HCT116 (cell line): Measurements from ENCODE around the gene INCENP. TPM values are rescaled to one million over a fixed set of nuclear protein-coding genes. Genes with fewer than 3 reads are reported as not detected.

Source experiments
- ATAC-seq: fragments of 200-7000 bp; cut with Tn5 transposase; 2 replicates; pipeline ENCODE4 v1.9.1; 2020; ENCODE audit warnings: mild to moderate bottlenecking, moderate library complexity
- BruUV-seq: library from RNA; stranded (reverse); fragments of 400-500 nt; replicated peaks from 2 replicates; lab custom pipeline; 2021; lab: Mats Ljungman, UMichigan
- CTCF ChIA-PET: fragments of 300-600 bp; sonication (Branson Sonifier 250); formaldehyde crosslinking; loops from one replicate; lab custom pipeline; 2021; ENCODE audit warnings: antibody characterized with exemption; lab: Charles Lee
- POLR2A ChIA-PET: fragments of 300-600, 350-600 bp; sonication (Branson Sonifier 250); formaldehyde crosslinking; loops from one replicate; lab custom pipeline; 2021; ENCODE audit warnings: antibody characterized with exemption; lab: Charles Lee
- RAD21 ChIA-PET, 2 experiments: fragments of 300-600 bp; sonication (Branson Sonifier 250); formaldehyde crosslinking; loops; one replicate each; lab custom pipeline; 2023; ENCODE audit warnings: low total read pairs in 2 of 2; ENCODE audit not compliant: uncharacterized antibody in 2 of 2, unreplicated experiment in 2 of 2, low non-redundant PET in 1 of 2; lab: Charles Lee
- DNase-seq: peaks from one replicate; pipeline ENCODE4 v3.0.0-alpha.2; 2010; ENCODE audit warnings: low read depth, low spot score
- H2AFZ ChIP-seq: fragments of 200-600 bp; shearing (Covaris generic), sonication (generic); 2 replicates; pipeline ENCODE4 v1.6.1; 2017; ENCODE audit warnings: low read depth, mixed run types, mixed read lengths, antibody characterized with exemption, low read length; ENCODE audit not compliant: poor library complexity, severe bottlenecking
- H3K27ac ChIP-seq: 2 replicates; pipeline ENCODE4 v1.5.1; 2012; ENCODE audit warnings: low read depth, low read length
- H3K27me3 ChIP-seq: fragments of 200-600 bp; sonication (generic); 2 replicates; pipeline ENCODE4 v1.6.1; 2016; ENCODE audit warnings: mixed run types, low read length, mixed read lengths; ENCODE audit not compliant: insufficient read depth
- H3K36me3 ChIP-seq, 2 experiments: fragments of 200-500 bp in 1 of 2; fragments of 200-600 bp in 1 of 2; sonication (Bioruptor generic) in 1 of 2; sonication (generic) in 1 of 2; 2 replicates each; pipeline versions ENCODE4 v1.5.1 to v1.6.1; 2014 to 2016; ENCODE audit warnings: low read length in 2 of 2, inconsistent platforms in 1 of 2, mixed read lengths in 1 of 2, mixed run types in 1 of 2; ENCODE audit not compliant: insufficient read depth in 2 of 2, control insufficient read depth in 1 of 2
- H3K4me1 ChIP-seq, 2 experiments: fragments of 200-600 bp in 1 of 2; sonication (generic) in 1 of 2; 2 replicates each; pipeline versions ENCODE4 v1.5.1 to v1.6.1; 2012 to 2017; ENCODE audit warnings: low read length in 2 of 2, inconsistent platforms in 1 of 2, mild to moderate bottlenecking in 1 of 2, mixed read lengths in 1 of 2, mixed run types in 1 of 2, moderate library complexity in 1 of 2; ENCODE audit not compliant: insufficient read depth in 2 of 2, control insufficient read depth in 1 of 2
- H3K4me2 ChIP-seq: fragments of 200-600 bp; sonication (generic); 2 replicates; pipeline ENCODE4 v1.6.1; 2017; ENCODE audit warnings: mixed run types, low read length, mixed read lengths
- H3K4me3 ChIP-seq, 2 experiments: fragments of 200-600 bp in 1 of 2; sonication (generic) in 1 of 2; replicated peaks in 1 of 2; 2 replicates each; pipeline ENCODE4 v1.5.1; 2011 to 2016; ENCODE audit warnings: low read length in 2 of 2, control low read depth in 1 of 2, low read depth in 1 of 2, mild to moderate bottlenecking in 1 of 2, mixed read lengths in 1 of 2, mixed run types in 1 of 2
- H3K79me2 ChIP-seq: fragments of 200-600 bp; sonication (generic); 2 replicates; pipeline ENCODE4 v1.6.1; 2017; ENCODE audit warnings: mild to moderate bottlenecking, mixed run types, low read length, moderate library complexity, mixed read lengths; ENCODE audit not compliant: insufficient read depth
- H3K9ac ChIP-seq: fragments of 200-600 bp; sonication (generic); 2 replicates; pipeline ENCODE4 v1.6.1; 2016; ENCODE audit warnings: low read length, mixed read lengths
- H3K9me2 ChIP-seq: fragments of 200-600 bp; sonication (generic), shearing (Covaris generic); 2 replicates; pipeline ENCODE4 v1.6.1; 2017; ENCODE audit warnings: mixed run types, mild to moderate bottlenecking, moderate library complexity; ENCODE audit not compliant: insufficient read depth
- H3K9me3 ChIP-seq, 2 experiments: fragments of 200-500 bp in 1 of 2; fragments of 200-600 bp in 1 of 2; sonication (Bioruptor generic) in 1 of 2; sonication (generic) in 1 of 2; 2 replicates each; pipeline ENCODE4 v1.6.1; 2014 to 2017; ENCODE audit warnings: low read length in 2 of 2, mixed read lengths in 2 of 2, inconsistent platforms in 1 of 2, low read depth in 1 of 2, mild to moderate bottlenecking in 1 of 2, mixed run types in 1 of 2, moderate library complexity in 1 of 2; ENCODE audit not compliant: control insufficient read depth in 1 of 2, insufficient read depth in 1 of 2
- H4K20me1 ChIP-seq: fragments of 200-600 bp; sonication (generic), shearing (Covaris generic); 2 replicates; pipeline ENCODE4 v1.6.1; 2017; ENCODE audit warnings: mixed run types, mild to moderate bottlenecking, moderate library complexity; ENCODE audit not compliant: insufficient read depth
- CBX3 ChIP-seq: IDR thresholded peaks from 2 replicates; pipeline ENCODE4 v1.6.1; 2012; ENCODE audit warnings: low read depth
- EGR1 ChIP-seq: IDR thresholded peaks from 2 replicates; pipeline ENCODE4 v1.6.1; 2012; ENCODE audit warnings: low read depth
- EZH2 ChIP-seq: fragments of 200-600 bp; sonication (generic); IDR thresholded peaks from 2 replicates; pipeline ENCODE4 v1.6.1; 2017; ENCODE audit warnings: antibody characterized with exemption, mixed run types
- FOSL1 ChIP-seq: IDR thresholded peaks from 2 replicates; pipeline ENCODE4 v1.6.1; 2012; ENCODE audit warnings: low read depth
- JUND ChIP-seq: IDR thresholded peaks from 2 replicates; pipeline ENCODE4 v1.6.1; 2012
- POLR2AphosphoS5 ChIP-seq: IDR thresholded peaks from 2 replicates; pipeline ENCODE4 v1.6.1; 2011; ENCODE audit warnings: mild to moderate bottlenecking, low read depth, low read length, moderate library complexity
- RAD21 ChIP-seq: IDR thresholded peaks from 2 replicates; pipeline ENCODE4 v1.6.1; 2012; ENCODE audit warnings: low read depth, mild to moderate bottlenecking
- SP1 ChIP-seq: IDR thresholded peaks from 2 replicates; pipeline ENCODE4 v1.6.1; 2012; ENCODE audit warnings: low read depth
- SRF ChIP-seq: IDR thresholded peaks from 2 replicates; pipeline ENCODE4 v1.6.1; 2012; ENCODE audit warnings: low read depth
- TCF7L2 ChIP-seq: IDR thresholded peaks from 2 replicates; pipeline ENCODE4 v1.7.0; 2011; ENCODE audit warnings: borderline replicate concordance, inconsistent platforms; ENCODE audit not compliant: insufficient read depth, insufficient read length; ENCODE audit errors: extremely low read depth
- YY1 ChIP-seq: IDR thresholded peaks from 2 replicates; pipeline ENCODE4 v1.6.1; 2011; ENCODE audit warnings: low read length, low read depth, moderate library complexity, mild to moderate bottlenecking; ENCODE audit not compliant: insufficient replicate concordance; ENCODE audit errors: extremely low read depth
- intact Hi-C: fragments of 100-400 bp; cut with micrococcal nuclease; formaldehyde crosslinking; loops from 2 replicates; pipeline ENCODE4 v1.10.0; 2022
- total RNA-seq: library from RNA; stranded (reverse); gene quantifications from one replicate; pipeline ENCODE4 v1.2.1, GENCODE V29; 2021; ENCODE audit not compliant: unreplicated experiment
- TF ChIP-seq, protein P1 (sequence below): IDR thresholded peaks from 2 replicates; pipeline ENCODE4 v1.6.1; 2012; ENCODE audit warnings: low read depth
- TF ChIP-seq, protein P2 (sequence below), 3 experiments: fragments of 200-600 bp in 1 of 3; sonication (generic) in 1 of 3; IDR thresholded peaks in 2 of 3; conservative IDR thresholded peaks in 1 of 3; 2 replicates each; pipeline ENCODE4 v1.5.1; 2012 to 2017; ENCODE audit warnings: low read depth in 2 of 3, low read length in 2 of 3, antibody characterized with exemption in 1 of 3, borderline replicate concordance in 1 of 3, control low read depth in 1 of 3, mild to moderate bottlenecking in 1 of 3, mixed read lengths in 1 of 3, mixed run types in 1 of 3, moderate library complexity in 1 of 3; ENCODE audit not compliant: insufficient read depth in 1 of 3
- TF ChIP-seq, protein P3 (sequence below): IDR thresholded peaks from 2 replicates; pipeline ENCODE4 v1.6.1; 2012
- TF ChIP-seq, protein P4 (sequence below): IDR thresholded peaks from 2 replicates; pipeline ENCODE4 v1.6.1; 2012

INCENP gene
- total RNA-seq, 1 experiment from 2014 or later: 118 TPM

DNA sequence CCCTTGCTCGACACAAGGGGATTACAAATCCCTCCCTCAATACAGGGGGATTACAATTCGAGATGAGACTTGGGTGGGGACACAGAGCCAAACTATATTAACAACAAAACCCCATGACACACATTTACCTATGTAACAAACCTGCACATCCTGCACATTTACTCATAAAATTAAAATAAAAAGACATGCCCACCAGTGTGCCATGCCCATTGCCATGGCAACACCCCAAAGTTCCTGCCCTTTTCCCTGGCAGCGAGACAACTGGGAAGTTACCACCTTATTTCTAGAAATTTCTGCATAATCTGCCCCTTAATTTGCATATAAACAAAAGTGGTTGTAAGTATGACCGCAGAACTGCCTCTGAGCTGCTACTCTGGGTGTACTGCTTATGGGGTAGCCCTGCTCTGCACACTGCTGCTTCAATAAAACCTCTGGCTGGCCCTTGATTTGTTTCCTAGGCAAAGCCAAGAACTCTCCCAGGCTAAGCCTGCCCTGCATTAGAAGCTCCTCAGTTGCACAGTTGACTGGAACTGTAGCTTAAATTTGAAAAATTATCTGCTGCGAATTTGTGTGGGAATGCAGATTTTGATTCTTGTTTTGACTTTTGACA, 8.6 kb upstream of the INCENP start (continued):
- TF ChIP-seq, protein P1, sequence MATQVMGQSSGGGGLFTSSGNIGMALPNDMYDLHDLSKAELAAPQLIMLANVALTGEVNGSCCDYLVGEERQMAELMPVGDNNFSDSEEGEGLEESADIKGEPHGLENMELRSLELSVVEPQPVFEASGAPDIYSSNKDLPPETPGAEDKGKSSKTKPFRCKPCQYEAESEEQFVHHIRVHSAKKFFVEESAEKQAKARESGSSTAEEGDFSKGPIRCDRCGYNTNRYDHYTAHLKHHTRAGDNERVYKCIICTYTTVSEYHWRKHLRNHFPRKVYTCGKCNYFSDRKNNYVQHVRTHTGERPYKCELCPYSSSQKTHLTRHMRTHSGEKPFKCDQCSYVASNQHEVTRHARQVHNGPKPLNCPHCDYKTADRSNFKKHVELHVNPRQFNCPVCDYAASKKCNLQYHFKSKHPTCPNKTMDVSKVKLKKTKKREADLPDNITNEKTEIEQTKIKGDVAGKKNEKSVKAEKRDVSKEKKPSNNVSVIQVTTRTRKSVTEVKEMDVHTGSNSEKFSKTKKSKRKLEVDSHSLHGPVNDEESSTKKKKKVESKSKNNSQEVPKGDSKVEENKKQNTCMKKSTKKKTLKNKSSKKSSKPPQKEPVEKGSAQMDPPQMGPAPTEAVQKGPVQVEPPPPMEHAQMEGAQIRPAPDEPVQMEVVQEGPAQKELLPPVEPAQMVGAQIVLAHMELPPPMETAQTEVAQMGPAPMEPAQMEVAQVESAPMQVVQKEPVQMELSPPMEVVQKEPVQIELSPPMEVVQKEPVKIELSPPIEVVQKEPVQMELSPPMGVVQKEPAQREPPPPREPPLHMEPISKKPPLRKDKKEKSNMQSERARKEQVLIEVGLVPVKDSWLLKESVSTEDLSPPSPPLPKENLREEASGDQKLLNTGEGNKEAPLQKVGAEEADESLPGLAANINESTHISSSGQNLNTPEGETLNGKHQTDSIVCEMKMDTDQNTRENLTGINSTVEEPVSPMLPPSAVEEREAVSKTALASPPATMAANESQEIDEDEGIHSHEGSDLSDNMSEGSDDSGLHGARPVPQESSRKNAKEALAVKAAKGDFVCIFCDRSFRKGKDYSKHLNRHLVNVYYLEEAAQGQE: no peak
- no peak for TF ChIP-seq JUND
- no peak for TF ChIP-seq CBX3
- no peak for TF ChIP-seq SRF
- no peak for TF ChIP-seq POLR2AphosphoS5

DNA sequence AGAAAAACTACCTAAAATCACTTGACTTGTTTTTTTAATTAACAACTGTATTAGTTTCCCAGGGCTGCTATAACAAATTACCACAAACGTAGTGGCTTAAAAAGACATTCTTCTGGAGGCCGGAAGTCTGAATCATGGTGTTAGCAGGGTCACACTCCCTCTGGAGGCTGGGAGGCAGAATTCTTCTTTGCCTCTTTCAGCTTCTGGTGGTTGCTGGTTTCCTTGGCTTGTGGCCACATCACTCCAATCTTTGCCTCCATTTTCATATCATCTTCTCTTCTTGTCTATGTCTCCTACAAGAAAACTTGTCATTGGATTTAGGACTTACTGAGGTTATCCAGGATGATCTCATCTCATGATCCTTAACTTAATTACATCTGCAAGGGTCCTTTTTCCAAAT, 7.4 kb upstream of the INCENP start:
- DNase-seq (no peak), ATAC-seq (no peak)
- intact Hi-C loops: no loop called here
- Histone ChIP-seq H3K4me2 (no peak overlapping the region), H3K79me2 (no peaks in the 10 kb centered on the region), H3K4me3 (no peak overlapping the region), H3K27ac (no peak overlapping the region), H3K9ac (no peak overlapping the region), H2AFZ (no peak overlapping the region), H3K9me3 (peaks cover 4 to 5% of the 10 kb centered on the region in 2 experiments; a peak in 3 of 4 replicates), H4K20me1 (no peaks in the 10 kb centered on the region), H3K27me3 (no peaks in the 10 kb centered on the region), H3K4me1 (no peaks in the 10 kb centered on the region; a peak in 1 of 4 replicates), H3K36me3 (no peaks in the 10 kb centered on the region), H3K9me2 (no peaks in the 10 kb centered on the region)
- CTCF ChIA-PET: interaction anchor here (1.1 kb wide), 1 partner anchor 8 kb away, joined by 3 read pairs; no protein-coding TSS in a partner anchor
- BruUV-seq: no TSS peak
- RAD21 ChIA-PET: no interaction called here
- POLR2A ChIA-PET: no interaction called here
- TF ChIP-seq RAD21 (no peak), TCF7L2 (no peak), POLR2AphosphoS5 (no peak), EZH2 (no peak), YY1 (no peak), SP1 (no peak), CBX3 (no peak), EGR1 (no peak), FOSL1 (no peak)
- TF ChIP-seq, protein P2, sequence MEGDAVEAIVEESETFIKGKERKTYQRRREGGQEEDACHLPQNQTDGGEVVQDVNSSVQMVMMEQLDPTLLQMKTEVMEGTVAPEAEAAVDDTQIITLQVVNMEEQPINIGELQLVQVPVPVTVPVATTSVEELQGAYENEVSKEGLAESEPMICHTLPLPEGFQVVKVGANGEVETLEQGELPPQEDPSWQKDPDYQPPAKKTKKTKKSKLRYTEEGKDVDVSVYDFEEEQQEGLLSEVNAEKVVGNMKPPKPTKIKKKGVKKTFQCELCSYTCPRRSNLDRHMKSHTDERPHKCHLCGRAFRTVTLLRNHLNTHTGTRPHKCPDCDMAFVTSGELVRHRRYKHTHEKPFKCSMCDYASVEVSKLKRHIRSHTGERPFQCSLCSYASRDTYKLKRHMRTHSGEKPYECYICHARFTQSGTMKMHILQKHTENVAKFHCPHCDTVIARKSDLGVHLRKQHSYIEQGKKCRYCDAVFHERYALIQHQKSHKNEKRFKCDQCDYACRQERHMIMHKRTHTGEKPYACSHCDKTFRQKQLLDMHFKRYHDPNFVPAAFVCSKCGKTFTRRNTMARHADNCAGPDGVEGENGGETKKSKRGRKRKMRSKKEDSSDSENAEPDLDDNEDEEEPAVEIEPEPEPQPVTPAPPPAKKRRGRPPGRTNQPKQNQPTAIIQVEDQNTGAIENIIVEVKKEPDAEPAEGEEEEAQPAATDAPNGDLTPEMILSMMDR (IDR thresholded peaks at IDR 0.05 in 2 of 3, conservative IDR thresholded peaks at IDR 0.05 in 1 of 3; ENCODE audit: borderline replicate concordance in 1 of 3, insufficient read depth in 1 of 3, low read depth in 2 of 3, low read length in 2 of 3): no peak
- TF ChIP-seq, protein P1: no peak
- TF ChIP-seq, protein P3, sequence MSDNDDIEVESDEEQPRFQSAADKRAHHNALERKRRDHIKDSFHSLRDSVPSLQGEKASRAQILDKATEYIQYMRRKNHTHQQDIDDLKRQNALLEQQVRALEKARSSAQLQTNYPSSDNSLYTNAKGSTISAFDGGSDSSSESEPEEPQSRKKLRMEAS: no peak
- TF ChIP-seq, protein P4, sequence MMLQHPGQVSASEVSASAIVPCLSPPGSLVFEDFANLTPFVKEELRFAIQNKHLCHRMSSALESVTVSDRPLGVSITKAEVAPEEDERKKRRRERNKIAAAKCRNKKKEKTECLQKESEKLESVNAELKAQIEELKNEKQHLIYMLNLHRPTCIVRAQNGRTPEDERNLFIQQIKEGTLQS: no peak
